OCI-LY7 (cell line): ENCODE results near the gene LRRC47. TPM values are rescaled to one million over a fixed set of nuclear protein-coding genes. Genes with fewer than 3 reads are reported as not detected.

Experiments
- BruUV-seq: library from RNA; stranded (reverse); fragments of 400-500 nt; replicated peaks from 2 replicates; lab custom pipeline; 2021; lab: Mats Ljungman, UMichigan
- CTCF ChIA-PET: fragments of 300-600 bp; sonication (Branson Sonifier 250); formaldehyde crosslinking; loops from one replicate; lab custom pipeline; 2022; ENCODE audit warnings: antibody characterized with exemption; ENCODE audit not compliant: unreplicated experiment; lab: Charles Lee
- POLR2A ChIA-PET: fragments of 300-600 bp; sonication (Branson Sonifier 250); formaldehyde crosslinking; loops from one replicate; lab custom pipeline; 2022; ENCODE audit warnings: antibody characterized with exemption; lab: Charles Lee
- DNase-seq: peaks from one replicate; pipeline ENCODE4 v3.0.0-alpha.2; 2015; ENCODE audit warnings: low spot score
- H2AFZ ChIP-seq: fragments of 200-600 bp; sonication (generic), shearing (Covaris generic); 2 replicates; pipeline ENCODE4 v1.6.1; 2014; ENCODE audit warnings: mild to moderate bottlenecking, antibody characterized with exemption, low read length, moderate library complexity
- H3K27ac ChIP-seq: fragments of 200-600 bp; sonication (generic); 2 replicates; pipeline ENCODE4 v1.5.1; 2014; ENCODE audit warnings: mixed run types, low read depth, mild to moderate bottlenecking, moderate library complexity, low read length, inconsistent platforms; ENCODE audit not compliant: poor library complexity, severe bottlenecking
- H3K36me3 ChIP-seq: fragments of 200-600 bp; sonication (generic); 2 replicates; pipeline ENCODE4 v1.6.1; 2014; ENCODE audit warnings: mild to moderate bottlenecking, antibody characterized with exemption, low read length, moderate library complexity, mixed read lengths; ENCODE audit not compliant: insufficient read depth
- H3K4me1 ChIP-seq: fragments of 200-600 bp; sonication (generic); 2 replicates; pipeline ENCODE4 v1.5.1; 2014; ENCODE audit warnings: mild to moderate bottlenecking, low read length; ENCODE audit not compliant: insufficient read depth, poor library complexity, severe bottlenecking
- H3K4me2 ChIP-seq: fragments of 200-600 bp; sonication (generic); 2 replicates; pipeline ENCODE4 v1.6.1; 2014; ENCODE audit warnings: mild to moderate bottlenecking, low read length
- H3K4me3 ChIP-seq: fragments of 200-600 bp; sonication (generic); 2 replicates; pipeline ENCODE4 v1.5.1; 2014; ENCODE audit warnings: mild to moderate bottlenecking, low read depth, low read length; ENCODE audit not compliant: poor library complexity, severe bottlenecking
- H3K79me2 ChIP-seq: fragments of 200-600 bp; sonication (generic); 2 replicates; pipeline ENCODE4 v1.6.1; 2016; ENCODE audit warnings: low read depth, mild to moderate bottlenecking, low read length, moderate library complexity, mixed read lengths; ENCODE audit not compliant: insufficient read depth
- H3K9me2 ChIP-seq: fragments of 200-600 bp; sonication (generic); 2 replicates; pipeline ENCODE4 v1.6.1; 2016; ENCODE audit warnings: mild to moderate bottlenecking, low read length, mixed read lengths; ENCODE audit not compliant: insufficient read depth
- H3K9me3 ChIP-seq: fragments of 200-600 bp; sonication (generic); 2 replicates; pipeline ENCODE4 v1.6.1; 2014; ENCODE audit warnings: mild to moderate bottlenecking, mixed run types, low read length, mixed read lengths
- H4K20me1 ChIP-seq: fragments of 200-600 bp; sonication (generic); 2 replicates; pipeline ENCODE4 v1.6.1; 2014; ENCODE audit warnings: mild to moderate bottlenecking, antibody characterized with exemption, low read length, moderate library complexity, mixed read lengths; ENCODE audit not compliant: insufficient read depth
- EZH2phosphoT487 ChIP-seq: fragments of 200-600 bp; sonication (generic); IDR thresholded peaks from 2 replicates; pipeline ENCODE4 v1.6.1; 2018; ENCODE audit warnings: low read depth, borderline replicate concordance, mild to moderate bottlenecking, mixed run types, antibody characterized with exemption, low read length, moderate library complexity, mixed read lengths
- intact Hi-C: fragments of 100-400 bp; cut with micrococcal nuclease; formaldehyde crosslinking; loops from one replicate; pipeline ENCODE4 v1.10.0; 2022; ENCODE audit not compliant: unreplicated experiment
- total RNA-seq, 2 experiments: library from RNA; depleted of rRNA in 1 of 2; stranded (reverse); fragments of >200 nt in 1 of 2; shearing (Covaris generic) in 1 of 2; gene quantifications; 2 replicates each; pipeline ENCODE4 v1.2.3, GENCODE V29; 2014 to 2022
- TF ChIP-seq, protein P1 (sequence below): fragments of 200-600 bp; sonication (generic); conservative IDR thresholded peaks from 2 replicates; pipeline ENCODE4 v1.5.1; 2014; ENCODE audit warnings: mild to moderate bottlenecking, antibody characterized with exemption, low read length, moderate library complexity, mixed read lengths

Gene LRRC47
- total RNA-seq, 2 experiments from 2014 or later, result 36.4 to 49.1 TPM

DNA sequence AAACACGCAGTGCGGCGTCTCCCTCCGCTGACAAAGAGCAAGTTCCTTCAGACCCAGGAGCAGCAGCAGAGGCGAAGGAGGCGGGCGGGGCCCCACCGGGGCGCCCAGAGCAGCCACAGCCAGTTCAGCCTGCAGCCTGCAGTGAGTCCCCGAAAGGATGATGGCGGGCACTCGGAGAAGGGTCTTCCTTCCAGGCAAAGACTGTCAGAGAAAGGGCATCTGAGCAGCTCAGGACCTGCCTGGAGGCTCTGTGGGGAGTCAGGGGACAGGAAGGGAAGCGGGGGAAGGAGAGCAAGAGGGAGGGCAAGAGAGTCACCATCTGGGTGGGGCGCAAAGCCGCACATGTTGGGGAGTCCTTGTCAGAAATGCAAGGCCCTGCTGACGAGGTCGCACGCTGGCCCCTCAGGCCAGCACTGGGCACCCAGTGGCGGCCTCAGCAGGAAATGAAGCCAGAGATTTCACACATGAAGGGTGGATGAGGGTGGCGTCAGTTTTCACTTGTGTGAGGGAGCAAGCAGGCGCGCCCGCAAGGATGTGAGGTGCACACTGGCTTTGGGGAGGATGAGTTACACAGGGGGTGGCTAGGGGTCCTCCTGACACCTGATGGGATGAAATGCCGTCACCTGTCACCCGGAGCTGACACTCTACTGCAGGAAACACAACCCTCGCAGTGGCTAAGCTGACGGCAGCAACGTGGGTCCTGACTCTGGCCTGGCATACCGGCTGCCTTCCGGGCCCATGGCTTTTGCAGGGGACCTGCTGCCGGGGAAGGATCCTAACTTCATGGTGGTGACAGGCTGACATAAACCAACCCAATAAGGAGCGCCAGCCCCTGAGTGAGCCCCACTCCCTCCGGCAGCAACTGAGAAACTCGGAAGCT lies 6.6 kb downstream of the LRRC47 start:
- no peaks in the 10 kb centered on the region for H3K9me2 ChIP-seq
- H3K4me2 ChIP-seq, result no peak overlapping the region
- peaks cover 34% of the 10 kb centered on the region for H3K79me2 ChIP-seq
- H4K20me1 ChIP-seq, result peaks cover 9% of the 10 kb centered on the region; the same call in 1 of the 2 replicates
- no TSS peak for BruUV-seq
- intact Hi-C loops, result no loop called here
- peaks cover 85% of the 10 kb centered on the region for H3K36me3 ChIP-seq
- DNase-seq, result no peak
- H2AFZ ChIP-seq, result no peak overlapping the region
- CTCF ChIA-PET, result no interaction called here
- H3K4me3 ChIP-seq, result no peak overlapping the region
- POLR2A ChIA-PET, result no interaction called here
- no peaks in the 10 kb centered on the region for H3K9me3 ChIP-seq
- peaks cover 9% of the 10 kb centered on the region for H3K4me1 ChIP-seq
- no peak overlapping the region for H3K27ac ChIP-seq
- TF ChIP-seq, protein P1, sequence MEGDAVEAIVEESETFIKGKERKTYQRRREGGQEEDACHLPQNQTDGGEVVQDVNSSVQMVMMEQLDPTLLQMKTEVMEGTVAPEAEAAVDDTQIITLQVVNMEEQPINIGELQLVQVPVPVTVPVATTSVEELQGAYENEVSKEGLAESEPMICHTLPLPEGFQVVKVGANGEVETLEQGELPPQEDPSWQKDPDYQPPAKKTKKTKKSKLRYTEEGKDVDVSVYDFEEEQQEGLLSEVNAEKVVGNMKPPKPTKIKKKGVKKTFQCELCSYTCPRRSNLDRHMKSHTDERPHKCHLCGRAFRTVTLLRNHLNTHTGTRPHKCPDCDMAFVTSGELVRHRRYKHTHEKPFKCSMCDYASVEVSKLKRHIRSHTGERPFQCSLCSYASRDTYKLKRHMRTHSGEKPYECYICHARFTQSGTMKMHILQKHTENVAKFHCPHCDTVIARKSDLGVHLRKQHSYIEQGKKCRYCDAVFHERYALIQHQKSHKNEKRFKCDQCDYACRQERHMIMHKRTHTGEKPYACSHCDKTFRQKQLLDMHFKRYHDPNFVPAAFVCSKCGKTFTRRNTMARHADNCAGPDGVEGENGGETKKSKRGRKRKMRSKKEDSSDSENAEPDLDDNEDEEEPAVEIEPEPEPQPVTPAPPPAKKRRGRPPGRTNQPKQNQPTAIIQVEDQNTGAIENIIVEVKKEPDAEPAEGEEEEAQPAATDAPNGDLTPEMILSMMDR, result no peak
- no peak for TF ChIP-seq EZH2phosphoT487

DNA sequence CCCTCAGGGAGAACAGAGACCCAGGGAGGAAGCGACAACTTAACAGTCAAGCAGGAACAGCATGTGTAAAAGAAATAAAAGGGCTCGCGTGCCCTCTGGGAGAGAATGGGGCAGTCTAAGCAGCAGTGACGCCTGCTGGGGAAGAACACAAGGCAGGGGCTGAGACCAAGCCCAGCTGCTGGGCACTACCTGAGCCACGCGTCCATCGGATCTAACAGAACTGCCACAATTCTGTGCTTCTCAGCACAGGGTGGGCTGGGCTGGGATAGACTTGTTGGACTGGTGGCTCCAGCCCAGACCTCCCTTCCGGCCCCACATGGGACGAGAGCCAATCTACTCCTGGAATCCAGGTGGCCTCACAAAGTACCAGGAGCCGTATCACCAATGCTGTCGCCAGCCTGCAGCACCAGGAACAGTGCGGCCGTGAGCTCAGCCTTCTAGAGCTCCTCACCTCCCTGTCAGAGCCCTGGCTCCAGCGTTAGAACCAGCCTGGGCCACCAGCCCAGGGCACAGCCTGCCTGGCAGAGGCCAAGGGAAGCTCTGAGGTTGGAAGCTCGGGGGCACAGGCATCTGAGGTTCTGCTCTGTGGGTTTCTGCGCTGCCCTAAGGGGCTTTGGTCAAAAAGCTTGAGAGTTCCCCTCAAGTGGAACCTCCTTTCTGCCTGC lies 7.4 kb downstream of the LRRC47 start:
- TF ChIP-seq EZH2phosphoT487, result no peak
- TF ChIP-seq, protein P1, result no peak
- Histone ChIP-seq H3K36me3 (peaks cover 85% of the 10 kb centered on the region), H3K9me3 (no peaks in the 10 kb centered on the region), H3K4me3 (no peak overlapping the region), H3K27ac (no peak overlapping the region), H4K20me1 (peaks cover 4% of the 10 kb centered on the region; the same call in 1 of the 2 replicates), H3K9me2 (no peaks in the 10 kb centered on the region), H2AFZ (no peak overlapping the region), H3K4me2 (no peak overlapping the region), H3K4me1 (peaks cover 4% of the 10 kb centered on the region), H3K79me2 (peaks cover 27% of the 10 kb centered on the region)
- ChIA-PET POLR2A (no interaction called here), CTCF (no interaction called here)
- BruUV-seq, result no TSS peak
- no peak for DNase-seq
- intact Hi-C loops, result no loop called here
